Activated CD8-positive, alpha-beta memory T cell treated with anti-CD3 and anti-CD28 coated beads for 24 hours (primary cell): ENCODE data around the gene DNASE1L2.

Source experiments
- DNase-seq: peaks from one replicate; pipeline ENCODE4 v3.0.0-alpha.2; 2020

The DNASE1L2 gene

DNA sequence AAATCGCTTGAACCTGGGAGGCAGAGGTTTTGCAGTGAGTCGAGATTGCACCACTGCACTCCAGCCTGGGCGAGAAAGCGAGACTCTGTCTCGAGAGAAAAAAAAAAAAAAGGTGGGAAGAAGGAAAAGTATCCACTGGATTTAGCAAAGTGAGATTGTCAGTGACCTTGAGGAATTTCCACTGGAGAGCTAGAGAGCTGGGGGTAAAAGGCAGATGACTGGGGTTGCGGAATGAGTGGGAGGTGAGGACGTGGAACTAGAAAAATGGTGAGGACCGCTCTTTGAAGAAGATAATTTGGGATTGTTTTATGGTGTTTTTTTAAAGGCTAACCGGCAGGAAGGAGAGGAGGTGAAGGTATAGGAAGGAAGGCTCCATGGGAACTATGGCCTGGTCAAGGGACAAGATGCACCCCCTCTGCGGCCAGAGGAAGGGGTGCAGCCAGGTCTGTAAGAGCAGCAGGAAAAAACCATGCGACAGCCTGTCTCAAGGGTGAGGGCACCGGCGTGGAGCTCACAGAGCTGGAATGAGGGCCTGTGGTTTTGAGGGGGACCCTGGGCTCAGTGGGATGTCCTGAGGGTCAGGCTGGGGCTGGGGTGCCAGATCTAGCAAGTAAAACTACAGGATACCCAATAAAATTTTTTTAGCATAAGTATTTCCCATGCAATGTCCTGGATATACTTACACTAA is 31.7 kb upstream of the DNASE1L2 start:
- peak; percentile 64 for DNase-seq

- DNase-seq, result peak; percentile 98
Observed at GRCh38 chr16:2205104-2205966, 30.9 kb upstream of the DNASE1L2 start, which contains the start of gene MLST8. TSS of gene MLST8 (plus strand) at chr16:2205454. CDS start at chr16:2206086, 632 bp downstream.

DNA sequence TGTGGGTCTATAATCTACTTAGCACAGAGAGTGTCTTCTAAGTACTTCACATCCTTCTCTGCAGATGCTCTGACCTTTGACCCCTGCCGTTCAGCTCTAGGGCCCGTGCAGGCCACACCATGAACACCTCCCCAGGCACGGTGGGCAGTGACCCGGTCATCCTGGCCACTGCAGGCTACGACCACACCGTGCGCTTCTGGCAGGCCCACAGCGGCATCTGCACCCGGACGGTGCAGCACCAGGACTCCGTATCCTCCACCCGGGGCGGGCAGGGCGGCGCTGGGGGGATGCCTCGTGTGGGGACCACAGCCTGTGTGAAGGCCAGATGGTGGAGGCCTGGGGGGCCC is 30.3 kb upstream of the DNASE1L2 start:
- no peak for DNase-seq

- DNase-seq, result no peak
Observed at GRCh38 chr16:2206420-2206779, 29.8 kb upstream of the DNASE1L2 start.

- DNase-seq, result no peak
Observed at GRCh38 chr16:2206780-2207433, 29.3 kb upstream of the DNASE1L2 start.

GRCh38 chr16:2207872-2208271 is 28.4 kb upstream of the DNASE1L2 start:
- no peak for DNase-seq

DNA sequence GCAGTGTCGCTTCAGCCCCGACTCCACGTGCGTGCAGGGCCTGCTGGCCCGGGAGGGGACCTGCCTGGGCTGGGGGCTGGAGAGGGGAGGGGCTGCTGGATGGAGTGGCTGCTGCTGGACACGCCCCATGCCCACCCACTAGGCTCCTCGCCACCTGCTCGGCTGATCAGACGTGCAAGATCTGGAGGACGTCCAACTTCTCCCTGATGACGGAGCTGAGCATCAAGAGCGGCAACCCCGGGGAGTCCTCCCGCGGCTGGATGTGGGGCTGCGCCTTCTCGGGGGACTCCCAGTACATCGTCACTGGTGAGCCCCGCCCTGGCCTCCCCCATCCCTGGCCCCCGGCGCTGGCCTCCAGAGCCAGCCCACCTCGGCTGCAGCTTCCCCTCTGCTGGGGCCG is 27.9 kb upstream of the DNASE1L2 start:
- no peak for DNase-seq

- no peak for DNase-seq
Observed at GRCh38 chr16:2208772-2209171, 27.5 kb upstream of the DNASE1L2 start.

- DNase-seq, result peak; percentile 60
Observed at GRCh38 chr16:2209258-2210008, 26.8 kb upstream of the DNASE1L2 start.

DNA sequence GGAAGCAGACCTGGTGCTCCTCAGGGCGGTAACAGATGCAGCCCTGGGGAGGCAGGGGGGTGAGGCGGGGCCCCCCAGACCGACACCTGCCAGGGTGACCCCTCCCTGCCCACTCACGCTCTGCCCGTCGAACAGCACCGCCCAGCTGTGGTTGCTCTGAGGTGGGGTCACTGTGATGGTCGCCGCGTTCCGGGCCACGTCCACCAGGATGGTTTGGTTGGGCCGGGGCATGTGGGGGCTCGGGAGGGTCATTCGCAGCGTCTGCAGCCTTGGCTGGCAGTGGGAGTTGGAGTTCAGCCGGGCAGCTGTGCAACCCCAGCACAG is 26.3 kb upstream of the DNASE1L2 start:
- no peak for DNase-seq

- DNase-seq, result peak; percentile 67
Observed at GRCh38 chr16:2210386-2211365, 25.6 kb upstream of the DNASE1L2 start, which contains the start of gene BRICD5. TSS of gene BRICD5 (minus strand) at chr16:2210863. CDS start at chr16:2210833, 30 bp downstream.

- DNase-seq, result peak; percentile 63
Observed at GRCh38 chr16:2211923-2212347, 24.3 kb upstream of the DNASE1L2 start.

- peak; percentile 64 for DNase-seq
Observed at GRCh38 chr16:2212362-2213324, 23.6 kb upstream of the DNASE1L2 start.

DNA sequence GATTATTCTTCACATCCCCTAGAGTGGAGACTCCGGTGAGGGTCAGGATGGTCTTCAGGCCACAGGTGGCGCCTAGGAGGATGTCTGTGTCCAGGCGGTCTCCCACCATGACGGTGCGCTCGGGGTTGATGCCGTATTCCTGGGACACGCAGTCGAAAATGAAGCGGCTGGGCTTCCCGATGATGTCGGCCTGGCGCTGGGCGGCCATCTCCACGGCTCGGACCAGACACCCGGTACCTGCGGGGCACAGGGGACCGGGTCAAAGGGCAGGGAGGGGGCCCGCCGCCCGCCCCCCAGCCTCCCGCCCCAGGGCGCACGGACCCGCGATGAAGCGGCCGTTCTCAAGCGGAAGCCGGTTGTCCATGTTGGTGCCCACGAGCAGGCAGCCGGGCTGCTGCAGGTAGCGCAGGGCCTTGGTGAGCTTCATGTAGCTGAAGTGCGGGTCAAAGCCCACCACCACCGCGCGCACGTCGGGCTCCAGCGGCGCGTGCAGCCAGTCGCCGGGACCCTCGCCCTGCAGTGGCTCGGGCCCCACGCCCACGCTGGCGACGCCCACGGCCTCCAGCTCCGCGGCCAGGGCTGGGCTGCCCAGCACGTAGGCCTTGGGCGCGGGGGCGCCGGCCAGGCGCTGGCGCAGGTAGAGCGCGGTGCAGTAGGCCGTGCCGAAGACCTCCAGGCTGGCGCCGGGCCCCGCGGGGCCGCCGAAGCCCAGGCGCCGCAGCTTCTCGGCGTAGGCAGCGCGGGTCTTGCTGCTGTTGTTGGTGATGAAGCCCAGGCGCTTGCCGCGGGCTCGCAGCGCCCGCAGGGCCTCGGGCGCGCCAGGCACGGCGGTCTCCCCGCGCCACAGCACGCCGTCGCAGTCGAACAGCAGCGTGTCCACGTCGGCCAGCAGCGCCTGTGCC is 22.2 kb upstream of the DNASE1L2 start:
- DNase-seq, result peak; percentile 61

DNA sequence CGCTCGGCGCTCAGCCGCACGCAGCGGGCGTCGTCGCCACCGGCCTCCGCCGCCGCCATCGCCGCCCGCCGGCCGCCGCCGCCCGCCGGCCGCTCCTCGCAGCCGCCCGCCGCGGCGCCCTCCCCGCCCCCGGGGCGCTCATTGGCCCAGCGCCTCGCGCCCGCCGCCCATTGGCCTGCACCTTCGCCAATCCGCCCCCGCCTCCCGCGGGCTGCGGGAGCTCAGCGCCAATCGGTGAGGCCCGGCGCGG is 21.6 kb upstream of the DNASE1L2 start, which contains the start of gene PGP:
PGP (minus strand) TSS at position 122 of the 250 bp plus-strand sequence; CDS start at position 59, 63 bp downstream.
- DNase-seq, result no peak

GRCh38 chr16:2216330-2216729 is 19.9 kb upstream of the DNASE1L2 start:
- no peak for DNase-seq

DNA sequence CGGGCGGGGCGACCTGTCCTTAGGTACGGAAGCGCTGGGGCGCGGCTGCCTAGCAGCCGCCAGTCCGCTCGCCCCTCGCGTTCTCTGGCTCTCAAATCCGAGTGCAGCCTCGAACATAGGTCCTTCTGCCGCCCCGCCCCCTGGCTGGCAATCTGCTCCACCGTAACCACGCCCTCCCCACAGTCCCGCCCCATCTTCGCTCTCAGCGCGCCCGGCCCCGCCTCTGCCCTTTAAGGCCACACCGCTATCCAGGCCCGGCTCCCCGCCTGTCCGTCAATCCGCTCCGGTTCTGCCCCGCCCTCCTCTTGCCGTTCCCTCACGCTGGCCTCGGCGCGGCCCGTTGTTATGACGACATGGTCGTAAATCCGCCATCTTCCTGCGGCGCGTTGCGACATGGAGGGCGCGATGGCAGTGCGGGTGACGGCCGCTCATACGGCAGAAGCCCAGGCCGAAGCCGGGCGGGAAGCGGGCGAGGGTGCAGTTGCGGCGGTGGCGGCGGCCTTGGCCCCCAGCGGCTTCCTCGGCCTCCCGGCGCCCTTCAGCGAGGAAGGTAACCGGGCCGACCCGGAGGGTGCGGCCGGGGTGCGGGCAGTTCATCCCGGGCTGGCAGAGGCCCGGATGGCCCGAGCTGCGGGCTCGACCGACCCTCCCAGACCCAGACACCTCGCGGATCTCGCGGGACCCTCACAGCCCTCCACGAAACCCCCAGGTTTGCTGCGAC is 12.9 kb upstream of the DNASE1L2 start, which contains the start of gene E4F1:
E4F1 (plus strand) TSS at position 371 of the 721 bp plus-strand sequence; CDS start at position 394, 23 bp downstream.
- DNase-seq, result peak; percentile 99

- no peak for DNase-seq
Observed at GRCh38 chr16:2223942-2224486, 12.2 kb upstream of the DNASE1L2 start.
